Colonic mucosa (tissue), 4 donors: Measurements from ENCODE around the gene PERM1. TPM values are rescaled to one million over a fixed set of nuclear protein-coding genes. Genes with fewer than 3 reads are reported as not detected.

ENCODE experiments used
- DNase-seq: peaks from one replicate; pipeline ENCODE4 v3.0.0-alpha.2; 2020
- H3K27ac ChIP-seq: fragments of 200-600 bp; one replicate; pipeline ENCODE4 v1.8.0; 2021
- H3K27me3 ChIP-seq: fragments of 200-600 bp; one replicate; pipeline ENCODE4 v1.8.0; 2021
- H3K36me3 ChIP-seq: fragments of 200-600 bp; one replicate; pipeline ENCODE4 v1.8.0; 2021
- H3K4me1 ChIP-seq: fragments of 200-600 bp; one replicate; pipeline ENCODE4 v1.8.0; 2021; ENCODE audit warnings: mild to moderate bottlenecking
- H3K4me3 ChIP-seq: fragments of 200-600 bp; one replicate; pipeline ENCODE4 v1.8.0; 2021
- H3K9ac ChIP-seq, 2 donors: one replicate each; pipeline ENCODE4 v1.7.0; 2013; ENCODE audit warnings: control low read depth in 2 of 2, low read depth in 2 of 2, low read length in 2 of 2
- H3K9me3 ChIP-seq: fragments of 200-600 bp; one replicate; pipeline ENCODE4 v1.8.0; 2021
- CTCF ChIP-seq: fragments of 200-600 bp; IDR thresholded peaks from one replicate; pipeline ENCODE4 v1.8.0; 2022; ENCODE audit warnings: antibody characterized with exemption, mild to moderate bottlenecking
- intact Hi-C: fragments of 100-400 bp; cut with DNase I; formaldehyde crosslinking; loops from one replicate; pipeline ENCODE4 v1.14.1; 2022
- total RNA-seq, 2 donors: library from RNA; stranded (reverse); fragmentation: NEBNext Ultra II Directional in 1 of 2; extraction: Animal tissue kit (Norgen Biotek cat#: 25700) in 1 of 2; gene quantifications; one replicate each; pipeline ENCODE4 v1.2.1, GENCODE V29; 2021
- donor health status: healthy.
- donor health status: DM: no; HTN: no; CAD: no.
- donor health status: DM: no; HTN: no; CAD: no.

Gene PERM1
- total RNA-seq, 2 donors from 2014 or later, result not detected

- H3K4me1 ChIP-seq, result peaks cover 21% of the 10 kb centered on the region
- peak; percentile 30 for DNase-seq
- peak overlapping the region; percentile 46 to 73 for H3K9ac ChIP-seq
- H3K4me3 ChIP-seq, result peak overlapping the region; percentile 54
- peaks cover 14% of the 10 kb centered on the region for H3K27me3 ChIP-seq
- no peak for TF ChIP-seq CTCF
- H3K27ac ChIP-seq, result peak overlapping the region; percentile 91
- H3K9me3 ChIP-seq, result no peaks in the 10 kb centered on the region
- no peaks in the 10 kb centered on the region for H3K36me3 ChIP-seq
- intact Hi-C loops, result no loop called here
Measured at GRCh38 chr1:1001057-1001783, 19.3 kb upstream of the PERM1 start.

- H3K4me3 ChIP-seq, result peak overlapping the region; percentile 54
- peaks cover 15% of the 10 kb centered on the region for H3K4me1 ChIP-seq
- no peaks in the 10 kb centered on the region for H3K36me3 ChIP-seq
- peaks cover 14% of the 10 kb centered on the region for H3K27me3 ChIP-seq
- H3K27ac ChIP-seq, result peak overlapping the region; percentile 91
- DNase-seq, result peak; percentile 82
- H3K9ac ChIP-seq, result peak overlapping the region; percentile 46 to 73
- no peaks in the 10 kb centered on the region for H3K9me3 ChIP-seq
- intact Hi-C loops, result no loop called here
- no peak for TF ChIP-seq CTCF
Measured at GRCh38 chr1:1000357-1001056, 18.6 kb upstream of the PERM1 start.

- peak within 1 kb of the TSS; percentile 91 for H3K27ac ChIP-seq
- DNase-seq, result peak; percentile 94
- no peaks in the 10 kb centered on the region for H3K9me3 ChIP-seq
- intact Hi-C loops, result no loop called here
- TF ChIP-seq CTCF, result no peak
- peaks cover 14% of the 10 kb centered on the region for H3K27me3 ChIP-seq
- no peaks in the 10 kb centered on the region for H3K36me3 ChIP-seq
- peaks cover 8% of the 10 kb centered on the region for H3K4me1 ChIP-seq
- H3K4me3 ChIP-seq, result peak within 1 kb of the TSS; percentile 54
- H3K9ac ChIP-seq, result peak within 1 kb of the TSS; percentile 46 to 73
Measured at GRCh38 chr1:999725-1000356, 17.9 kb upstream of the PERM1 start, which contains the start of gene HES4. Gene HES4 (minus strand): TSS chr1:1000097. CDS start chr1:999973, 124 bp downstream.

- peak; percentile 54 for DNase-seq
- intact Hi-C loops, result no loop called here
- Histone ChIP-seq H3K4me3 (peak overlapping the region; percentile 54), H3K27me3 (peaks cover 14% of the 10 kb centered on the region), H3K36me3 (no peaks in the 10 kb centered on the region), H3K9ac (peak overlapping the region in 1 of 2 donors; percentile 73), H3K4me1 (peaks cover 5% of the 10 kb centered on the region), H3K27ac (peak overlapping the region; percentile 50), H3K9me3 (no peaks in the 10 kb centered on the region)
- TF ChIP-seq CTCF, result no peak
Measured at GRCh38 chr1:998995-999724, 17.3 kb upstream of the PERM1 start.

- Histone ChIP-seq H3K9ac (peak overlapping the region in 1 of 2 donors; percentile 73), H3K4me3 (peak overlapping the region; percentile 54), H3K9me3 (no peaks in the 10 kb centered on the region), H3K27ac (no peak overlapping the region), H3K36me3 (no peaks in the 10 kb centered on the region), H3K4me1 (peaks cover 5% of the 10 kb centered on the region), H3K27me3 (peaks cover 14% of the 10 kb centered on the region)
- intact Hi-C loops, result no loop called here
- no peak for DNase-seq
- TF ChIP-seq CTCF, result no peak
Measured at GRCh38 chr1:998745-998994, 16.8 kb upstream of the PERM1 start.
